SU-DHL-6 (cell line): Measurements from ENCODE around the gene HAAO.

Experiments used
- EZH2phosphoT487 ChIP-seq: fragments of 200-600 bp; sonication (generic), shearing (Covaris generic); conservative IDR thresholded peaks from 2 replicates; pipeline ENCODE4 v1.6.1; 2018; ENCODE audit warnings: mild to moderate bottlenecking, antibody characterized with exemption, low read length, moderate library complexity, mixed read lengths
- TF ChIP-seq, protein P1 (sequence below): fragments of 200-600 bp; sonication (generic); IDR thresholded peaks from one replicate; pipeline ENCODE4 v1.5.1; 2017; ENCODE audit warnings: antibody characterized with exemption, mild to moderate bottlenecking, low read length, moderate library complexity; ENCODE audit not compliant: insufficient read depth, poor library complexity, severe bottlenecking

DNA sequence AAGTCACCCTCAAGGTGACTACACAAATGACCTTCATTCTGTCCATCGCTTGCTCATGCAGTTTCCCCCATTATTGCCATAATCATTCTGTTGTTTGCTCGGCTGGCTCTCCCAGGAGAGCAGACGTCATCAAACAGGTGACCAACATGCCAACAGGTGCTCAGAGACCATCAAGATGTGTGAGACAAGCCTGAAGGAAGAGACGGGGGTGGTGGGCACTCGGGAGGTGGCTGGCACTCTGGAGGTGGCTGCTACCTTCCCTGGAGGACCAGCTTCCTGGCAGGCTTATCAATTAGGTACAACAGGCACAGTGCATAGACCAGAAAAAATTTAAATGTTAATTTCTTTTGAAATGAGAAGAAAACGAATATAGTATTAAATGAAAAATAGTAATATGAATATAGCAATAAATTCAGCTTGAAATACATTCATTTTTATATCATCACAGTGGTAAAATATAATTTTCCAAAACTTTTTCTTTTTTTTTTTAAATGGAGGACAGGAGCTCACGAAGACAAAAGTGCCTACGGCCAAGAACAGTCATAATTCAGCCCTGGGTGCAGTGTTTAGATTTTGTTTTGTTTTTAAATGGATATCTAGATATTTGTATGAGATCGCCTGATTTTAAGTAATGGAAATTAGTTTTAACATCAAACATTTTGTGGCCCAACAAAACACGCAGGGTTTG lies 16.9 kb upstream of the HAAO start:
- TF ChIP-seq, protein P1, sequence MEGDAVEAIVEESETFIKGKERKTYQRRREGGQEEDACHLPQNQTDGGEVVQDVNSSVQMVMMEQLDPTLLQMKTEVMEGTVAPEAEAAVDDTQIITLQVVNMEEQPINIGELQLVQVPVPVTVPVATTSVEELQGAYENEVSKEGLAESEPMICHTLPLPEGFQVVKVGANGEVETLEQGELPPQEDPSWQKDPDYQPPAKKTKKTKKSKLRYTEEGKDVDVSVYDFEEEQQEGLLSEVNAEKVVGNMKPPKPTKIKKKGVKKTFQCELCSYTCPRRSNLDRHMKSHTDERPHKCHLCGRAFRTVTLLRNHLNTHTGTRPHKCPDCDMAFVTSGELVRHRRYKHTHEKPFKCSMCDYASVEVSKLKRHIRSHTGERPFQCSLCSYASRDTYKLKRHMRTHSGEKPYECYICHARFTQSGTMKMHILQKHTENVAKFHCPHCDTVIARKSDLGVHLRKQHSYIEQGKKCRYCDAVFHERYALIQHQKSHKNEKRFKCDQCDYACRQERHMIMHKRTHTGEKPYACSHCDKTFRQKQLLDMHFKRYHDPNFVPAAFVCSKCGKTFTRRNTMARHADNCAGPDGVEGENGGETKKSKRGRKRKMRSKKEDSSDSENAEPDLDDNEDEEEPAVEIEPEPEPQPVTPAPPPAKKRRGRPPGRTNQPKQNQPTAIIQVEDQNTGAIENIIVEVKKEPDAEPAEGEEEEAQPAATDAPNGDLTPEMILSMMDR = no peak
- TF ChIP-seq EZH2phosphoT487 = no peak
